Thoracic aorta endothelial cell (primary cell): Measurements from ENCODE around the gene DCAF7. TPM values are rescaled to one million over a fixed set of nuclear protein-coding genes. Genes with fewer than 3 reads are reported as not detected.

Experiments used
- small RNA-seq: library from RNA; depleted of rRNA; stranded (forward); fragments of <200 nt; gene quantifications from one replicate; pipeline ENCODE3, GENCODE V24; 2012
- total RNA-seq: library from RNA; depleted of rRNA; stranded (reverse); fragments of >200 nt; gene quantifications from 2 replicates; pipeline ENCODE4 v1.2.3, GENCODE V29; 2012

Gene DCAF7
- total RNA-seq, result 49.9 and 58.2 TPM in 2 replicates

DNA sequence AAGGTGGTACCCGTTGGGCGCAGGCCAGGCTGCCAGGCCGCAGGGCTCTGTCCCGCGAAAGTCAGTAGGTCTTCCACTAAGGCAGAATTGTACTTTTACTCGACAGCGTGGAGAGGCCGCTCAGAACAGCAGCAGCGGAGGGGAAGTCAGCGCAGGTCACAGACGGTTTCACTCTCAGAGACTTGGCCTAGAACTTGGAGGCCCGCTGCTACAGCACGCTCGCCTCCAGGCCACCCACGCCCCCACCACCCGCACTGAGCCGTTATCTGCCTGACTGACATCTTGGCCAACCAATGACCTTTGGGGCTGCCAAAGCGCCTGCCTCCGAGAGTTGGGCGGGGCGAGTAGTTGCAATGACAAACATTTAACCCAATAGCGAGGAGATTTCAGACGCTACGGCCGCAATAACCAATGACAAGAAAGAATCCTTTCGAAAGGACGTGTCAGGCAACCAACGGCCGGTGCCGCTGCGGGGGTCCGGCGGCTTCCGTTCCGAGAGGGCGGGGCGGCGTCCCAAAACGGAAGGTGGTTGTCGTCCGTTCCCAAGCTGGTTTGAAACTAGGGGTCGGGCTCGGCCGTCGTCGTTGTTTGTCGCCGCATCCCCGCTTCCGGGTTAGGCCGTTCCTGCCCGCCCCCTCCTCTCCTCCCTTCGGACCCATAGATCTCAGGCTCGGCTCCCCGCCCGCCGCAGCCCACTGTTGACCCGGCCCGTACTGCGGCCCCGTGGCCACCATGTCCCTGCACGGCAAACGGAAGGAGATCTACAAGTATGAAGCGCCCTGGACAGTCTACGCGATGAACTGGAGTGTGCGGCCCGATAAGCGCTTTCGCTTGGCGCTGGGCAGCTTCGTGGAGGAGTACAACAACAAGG is at the start of gene DCAF7:
Gene DCAF7 (plus strand): TSS at position 532 of the 871 bp plus-strand sequence. CDS start 201 bp downstream, at position 733.

DNA sequence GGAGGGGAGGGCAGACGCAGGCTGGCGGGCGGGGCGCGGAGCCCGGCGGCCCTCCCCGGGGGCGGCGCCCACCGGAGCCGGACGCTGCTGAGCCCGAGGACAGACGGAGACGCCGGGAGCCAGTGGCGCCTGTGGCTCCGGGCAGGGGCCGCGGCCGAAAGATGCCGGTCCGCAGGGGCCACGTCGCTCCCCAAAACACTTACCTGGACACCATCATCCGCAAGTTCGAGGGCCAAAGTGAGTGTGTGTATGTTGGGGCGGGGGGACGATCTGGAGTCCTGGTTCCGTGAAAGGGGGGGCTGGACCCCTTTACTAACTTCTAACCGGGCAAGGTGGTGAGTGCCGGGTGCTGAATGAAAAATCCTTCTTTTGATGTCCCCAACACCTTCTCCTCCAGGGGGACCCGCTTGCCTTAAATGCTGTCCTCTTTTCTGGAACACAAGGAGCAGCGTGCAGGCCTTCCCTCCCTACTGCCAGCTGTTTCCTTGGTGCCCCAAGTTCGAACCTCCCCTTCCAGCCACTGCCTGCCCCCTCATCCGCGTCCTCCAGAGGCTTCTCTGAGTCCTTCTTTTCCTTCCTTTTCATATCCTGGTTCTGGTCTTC is 26.9 kb upstream of the DCAF7 start, which contains the start of gene KCNH6:
Gene KCNH6 (plus strand): TSS at position 106 of the 603 bp plus-strand sequence. CDS start 56 bp downstream, at position 162.

DNA sequence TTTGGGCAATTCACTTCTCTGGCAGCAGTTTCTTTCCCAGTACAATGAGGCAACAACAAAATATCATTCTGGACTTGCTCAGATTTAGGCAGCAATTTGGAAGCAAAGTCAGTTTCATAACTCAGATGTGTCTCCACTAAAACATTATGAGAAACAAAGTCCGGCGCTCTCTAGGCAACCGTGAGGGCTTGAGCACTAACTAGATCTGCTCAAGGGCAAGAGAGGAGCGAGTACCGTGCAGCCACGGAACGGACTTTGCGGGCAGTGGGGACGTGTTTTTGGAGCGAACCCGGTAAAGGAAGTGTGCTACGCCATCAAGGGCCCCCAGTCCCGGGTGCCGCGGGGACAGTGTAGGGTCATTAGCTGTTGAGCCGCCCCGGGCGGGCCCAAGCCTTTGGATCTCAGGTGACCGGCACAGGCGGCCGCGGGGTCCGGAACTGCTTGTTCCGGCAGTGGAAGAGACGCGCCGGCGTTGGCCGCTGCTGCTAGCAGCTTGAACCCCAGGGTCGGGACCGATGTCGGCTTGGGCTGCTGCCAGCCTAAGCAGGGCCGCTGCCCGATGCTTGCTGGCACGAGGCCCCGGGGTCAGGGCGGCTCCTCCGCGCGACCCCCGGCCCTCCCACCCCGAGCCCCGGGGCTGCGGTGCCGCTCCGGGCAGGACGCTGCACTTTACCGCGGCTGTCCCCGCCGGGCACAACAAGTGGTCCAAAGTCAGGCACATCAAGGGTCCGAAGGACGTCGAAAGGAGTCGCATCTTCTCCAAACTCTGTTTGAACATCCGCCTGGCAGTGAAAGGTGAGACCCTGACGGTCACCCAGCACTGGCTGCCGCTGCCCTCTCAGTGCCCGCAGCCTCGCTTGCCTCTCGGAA is 50.5 kb downstream of the DCAF7 start, which contains the start of gene TACO1:
Gene TACO1 (plus strand): TSS at position 327 of the 870 bp plus-strand sequence. CDS start 189 bp downstream, at position 516.

DNA sequence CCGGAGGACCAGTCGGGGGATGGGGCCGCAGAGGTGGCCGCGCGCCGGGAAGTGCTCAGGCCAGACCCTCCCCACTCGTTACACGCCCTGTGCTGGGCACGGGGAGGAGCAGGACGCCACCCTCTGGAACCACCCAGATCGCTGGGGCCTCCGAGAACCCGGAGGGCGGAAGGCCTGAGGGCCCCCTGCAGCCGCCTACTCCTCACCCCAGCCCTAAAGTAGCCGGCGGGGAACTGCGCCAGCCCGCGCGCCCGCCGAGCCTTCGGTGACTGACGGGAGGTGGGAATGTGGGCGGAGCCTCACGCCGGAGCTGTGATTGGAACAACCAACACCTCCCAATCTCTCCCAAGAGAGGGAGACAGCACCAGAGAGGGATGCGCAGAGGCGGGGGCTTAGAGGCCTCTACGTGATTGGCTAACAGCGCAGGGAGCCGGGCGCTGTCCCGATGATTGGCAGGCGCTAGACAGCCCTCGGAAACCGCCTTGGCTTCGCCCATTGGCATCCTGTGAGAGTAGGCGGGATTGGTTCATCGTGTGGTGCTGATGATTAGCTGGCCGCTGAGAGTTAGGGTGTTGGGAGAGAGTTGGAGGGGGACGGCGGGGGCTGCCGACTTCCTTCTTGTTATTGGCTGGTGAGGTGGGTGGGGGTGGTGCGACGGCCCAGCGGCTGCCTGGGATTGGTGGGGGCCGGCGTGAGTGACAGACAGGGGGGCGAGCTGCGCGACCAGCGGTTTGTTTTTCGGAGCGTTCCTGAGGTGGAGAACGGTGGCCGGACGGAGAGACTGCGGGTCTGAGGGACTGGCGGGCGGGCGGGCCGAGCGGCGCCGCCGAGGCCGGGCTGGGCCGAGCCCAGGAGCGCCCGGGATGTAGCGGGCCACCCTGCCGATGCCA is 71.7 kb downstream of the DCAF7 start, which contains the start of gene MAP3K3:
Gene MAP3K3 (plus strand): TSS at position 734 of the 890 bp plus-strand sequence. CDS start 343 bp downstream, outside the sequence.

Small RNAs within 50 kb of the gene (small RNA-seq; reads per million reads assigned to genes)
- not detected for gene RNU6-288P

Other genes starting within 250 kb of the DCAF7 start
- 22.1 and 24.5 TPM in 2 replicates for gene CYB561, start 104.2 kb upstream of the DCAF7 start, total RNA-seq
- gene ACE, start 73.4 kb upstream of the DCAF7 start, total RNA-seq, result 29.1 and 41.6 TPM in 2 replicates
- not detected in 2 replicates for gene KCNH6, start 27.1 kb upstream of the DCAF7 start, total RNA-seq
- gene TACO1, start 50.4 kb downstream of the DCAF7 start, total RNA-seq, result 25.8 and 29.8 TPM in 2 replicates
- 82.7 and 108 TPM in 2 replicates for gene MAP3K3, start 71.9 kb downstream of the DCAF7 start, total RNA-seq
- 12.9 and 20.0 TPM in 2 replicates for gene LIMD2, start 149.6 kb downstream of the DCAF7 start, total RNA-seq
- gene STRADA, start 191.3 kb downstream of the DCAF7 start, total RNA-seq, result 41.9 and 42.3 TPM in 2 replicates
- 108 and 133 TPM in 2 replicates for gene CCDC47, start 223.1 kb downstream of the DCAF7 start, total RNA-seq
- gene DDX42, start 223.7 kb downstream of the DCAF7 start, total RNA-seq, result 122 and 130 TPM in 2 replicates